NCI-H146 (cell line): ENCODE measurements around the gene NIT1.
A peak's percentile ranks its signal among the peaks of the same experiment; 100 is the strongest.
"Not testable (repeated sequence)": the region's sequence is repeated elsewhere in the genome, so short reads cannot be mapped to it uniquely, and the experiment has no call there.

ENCODE experiments used
- DNase-seq: peaks from one replicate; lab custom pipeline; 2025; lab: John Stamatoyannopoulos, UW

NIT1 gene

DNA sequence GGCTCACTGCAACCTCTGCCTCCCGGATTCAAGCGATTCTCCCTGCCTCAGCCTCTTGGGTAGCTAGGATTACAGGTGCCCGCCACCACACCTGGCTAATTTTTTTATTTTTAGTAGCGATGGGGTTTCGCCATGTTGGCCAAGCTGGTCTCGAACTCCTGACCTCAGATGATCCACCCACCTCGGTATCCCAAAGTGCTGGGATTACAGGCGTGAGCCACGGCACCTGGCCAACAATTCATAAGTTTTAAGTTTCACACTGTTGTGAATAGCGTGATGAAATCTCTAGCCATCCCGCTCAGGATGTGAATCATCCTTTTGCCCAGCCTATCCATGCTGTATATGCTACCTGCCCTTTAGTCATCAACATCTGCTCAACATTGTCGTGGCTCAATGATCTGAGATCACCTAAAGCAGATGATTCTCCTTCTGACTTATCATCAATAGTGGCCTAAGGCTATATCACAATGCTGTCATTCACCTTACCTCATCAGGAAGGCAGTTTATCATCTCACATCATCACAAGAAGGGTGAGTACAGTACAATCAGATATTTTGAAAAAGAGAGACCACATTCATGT lies 2.7 kb upstream of the NIT1 start:
- DNase-seq = no peak

DNA sequence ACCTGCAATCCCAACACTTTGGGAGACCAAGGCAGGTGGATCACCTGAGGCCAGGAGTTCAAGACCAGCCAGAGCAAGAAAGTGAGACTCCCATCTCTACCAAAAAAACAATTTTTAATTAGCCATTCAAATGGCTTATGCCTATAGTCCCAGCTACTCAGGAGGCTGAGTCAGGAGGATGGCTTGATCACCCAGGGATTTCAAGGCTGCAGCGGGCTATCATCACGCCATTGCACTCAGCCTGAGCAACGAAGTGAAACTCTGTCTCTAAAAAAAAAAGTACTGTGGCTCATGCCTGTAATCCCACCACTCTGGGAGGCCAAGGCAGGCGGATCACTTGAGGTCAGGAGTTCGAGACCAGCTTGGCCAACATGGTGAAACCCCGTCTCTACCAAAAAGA lies 1.9 kb upstream of the NIT1 start:
- DNase-seq = not testable (repeated sequence)

DNA sequence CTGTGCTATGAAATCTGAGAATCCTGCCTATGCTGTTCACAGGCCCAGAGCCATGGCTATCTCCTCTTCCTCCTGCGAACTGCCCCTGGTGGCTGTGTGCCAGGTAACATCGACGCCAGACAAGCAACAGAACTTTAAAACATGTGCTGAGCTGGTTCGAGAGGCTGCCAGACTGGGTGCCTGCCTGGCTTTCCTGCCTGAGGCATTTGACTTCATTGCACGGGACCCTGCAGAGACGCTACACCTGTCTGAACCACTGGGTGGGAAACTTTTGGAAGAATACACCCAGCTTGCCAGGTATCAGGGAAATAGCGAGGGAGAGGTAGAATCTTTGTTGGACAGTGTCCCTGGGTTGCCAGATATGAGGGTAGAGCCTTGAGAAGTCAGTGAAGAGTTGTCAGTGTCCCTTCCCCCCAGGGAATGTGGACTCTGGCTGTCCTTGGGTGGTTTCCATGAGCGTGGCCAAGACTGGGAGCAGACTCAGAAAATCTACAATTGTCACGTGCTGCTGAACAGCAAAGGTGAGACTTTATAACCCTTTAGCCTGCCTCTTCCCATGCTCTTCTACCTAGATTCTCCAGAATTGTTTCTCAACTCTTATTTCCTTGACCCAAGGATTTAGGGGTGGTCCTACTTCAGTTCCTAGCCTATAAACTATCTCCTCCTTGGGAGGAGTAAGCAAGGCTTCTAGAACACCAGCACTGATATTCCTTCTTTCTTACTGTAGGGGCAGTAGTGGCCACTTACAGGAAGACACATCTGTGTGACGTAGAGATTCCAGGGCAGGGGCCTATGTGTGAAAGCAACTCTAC lies 1.4 kb downstream of the NIT1 start:
- no peak for DNase-seq

DNA sequence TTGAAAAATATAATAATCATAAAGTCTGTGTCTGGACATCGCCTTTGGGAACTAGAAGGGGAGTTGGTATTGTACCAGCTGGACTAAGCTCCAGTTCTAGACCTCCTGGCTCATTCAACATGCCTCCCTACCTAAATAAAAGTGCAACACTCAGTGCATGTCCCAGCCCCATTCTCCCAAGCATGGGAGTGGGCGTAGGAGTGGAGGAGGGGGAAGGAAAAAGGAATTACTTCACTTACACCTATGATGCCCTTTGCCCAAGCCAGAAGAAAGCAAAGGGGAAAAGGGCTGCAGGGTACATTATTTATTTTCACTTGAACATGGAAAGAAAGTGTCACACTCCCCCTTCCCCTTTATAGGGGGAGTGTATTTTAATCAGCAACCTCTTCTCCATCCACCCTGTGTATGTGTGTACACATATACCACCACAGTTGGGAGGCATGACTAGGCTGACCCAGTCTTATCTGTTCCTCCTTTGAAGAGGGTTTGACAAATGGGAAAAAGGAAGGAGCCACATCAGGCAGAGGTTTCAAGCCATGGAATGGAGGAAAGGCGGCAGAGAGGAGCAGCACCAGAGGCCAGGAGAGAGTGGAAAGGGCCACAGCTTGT lies 3.2 kb downstream of the NIT1 start:
- no peak for DNase-seq

DNA sequence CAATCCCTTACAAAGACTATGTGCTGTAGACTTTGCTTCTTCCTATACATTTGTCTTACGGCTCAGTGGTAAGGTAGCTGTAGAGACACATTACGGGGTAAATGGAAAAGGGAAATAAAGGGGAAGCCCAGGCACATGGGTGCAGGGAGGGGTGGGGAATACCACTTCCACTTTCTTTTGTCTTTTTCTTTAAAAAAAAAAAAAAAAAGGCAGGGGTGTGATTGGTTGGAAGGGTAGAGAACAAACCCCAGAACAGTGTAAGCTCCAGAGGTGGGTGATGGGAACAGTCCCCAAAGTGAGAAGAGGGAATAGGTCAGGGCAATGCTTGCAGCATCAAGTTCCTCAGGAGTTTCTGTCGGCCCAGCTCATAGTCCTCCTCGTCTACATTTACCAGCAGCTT lies 3.9 kb downstream of the NIT1 start:
- DNase-seq = no peak

GRCh38 chr1:161122967-161123366 lies 5.1 kb downstream of the NIT1 start:
- no peak for DNase-seq

GRCh38 chr1:161127649-161128048 lies 9.7 kb downstream of the NIT1 start:
- no peak for DNase-seq

- DNase-seq = no peak
Observed at GRCh38 chr1:161128591-161129420, 10.9 kb downstream of the NIT1 start.

DNA sequence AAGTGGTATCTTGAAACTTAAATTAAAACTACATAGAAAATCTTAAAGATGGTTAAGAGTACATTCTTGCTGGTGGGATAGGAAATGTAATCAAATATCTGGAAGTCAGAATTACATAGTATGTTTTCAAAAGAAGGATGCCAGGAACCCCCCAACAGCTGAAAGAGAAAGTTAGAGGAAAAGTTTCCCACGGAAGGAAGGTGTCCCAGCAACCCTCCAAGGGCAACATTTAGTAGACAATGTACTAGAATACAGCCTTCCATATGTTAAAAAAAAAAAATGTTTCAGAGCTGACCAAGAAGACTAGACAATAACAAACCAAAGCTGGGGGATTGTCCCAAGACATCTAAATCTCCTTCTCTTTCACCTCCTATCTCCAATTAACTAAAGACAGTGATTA lies 12.4 kb downstream of the NIT1 start:
- no peak for DNase-seq

DNA sequence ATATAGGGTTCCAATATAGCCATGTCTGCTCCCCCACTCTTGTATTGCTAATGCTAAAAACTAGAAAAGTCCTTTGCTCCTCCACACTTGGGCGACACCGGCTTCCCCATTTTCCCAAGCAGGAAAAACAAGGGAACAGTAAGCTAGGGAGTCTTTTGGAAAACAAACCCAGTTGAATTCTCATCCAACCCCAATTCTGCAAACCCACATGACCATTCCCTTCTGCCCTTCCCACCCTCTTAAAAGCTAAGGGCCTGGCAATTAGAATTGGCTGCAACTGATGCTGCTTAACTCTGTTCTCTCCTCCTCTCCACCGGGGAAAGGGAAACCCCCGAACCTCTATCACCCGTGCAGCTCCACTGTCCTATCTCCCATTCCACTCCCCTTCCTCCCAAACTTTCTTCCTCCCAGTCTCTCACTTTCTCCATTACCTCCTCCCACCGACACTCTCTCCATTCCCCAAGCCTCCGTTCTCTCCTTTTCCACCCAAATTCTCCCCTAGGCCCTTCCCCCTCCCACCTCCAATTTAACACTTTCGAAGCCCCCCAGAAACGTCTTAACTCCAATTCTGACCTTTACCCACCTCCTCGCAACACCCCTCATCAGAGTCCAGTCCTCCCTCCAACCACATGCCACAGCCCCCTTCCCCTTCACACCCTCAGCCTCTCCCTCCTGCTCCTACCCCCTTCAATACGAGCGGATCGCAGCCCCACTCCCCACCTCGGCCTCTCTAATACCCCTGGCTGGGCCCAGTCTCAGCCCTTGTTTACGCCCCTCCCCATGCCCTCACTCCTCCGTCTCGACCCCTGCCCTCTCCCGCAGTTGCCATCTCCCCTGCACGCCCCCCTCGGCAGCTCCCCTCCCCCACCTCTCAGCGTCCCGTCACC lies 13.9 kb downstream of the NIT1 start:
- DNase-seq = no peak

GRCh38 chr1:161132410-161133219 lies 14.7 kb downstream of the NIT1 start, which contains the start of gene DEDD:
TSS of gene DEDD (minus strand) at chr1:161132667. CDS start at chr1:161124462, 8,205 bp downstream.
- peak; percentile 96 for DNase-seq

DNA sequence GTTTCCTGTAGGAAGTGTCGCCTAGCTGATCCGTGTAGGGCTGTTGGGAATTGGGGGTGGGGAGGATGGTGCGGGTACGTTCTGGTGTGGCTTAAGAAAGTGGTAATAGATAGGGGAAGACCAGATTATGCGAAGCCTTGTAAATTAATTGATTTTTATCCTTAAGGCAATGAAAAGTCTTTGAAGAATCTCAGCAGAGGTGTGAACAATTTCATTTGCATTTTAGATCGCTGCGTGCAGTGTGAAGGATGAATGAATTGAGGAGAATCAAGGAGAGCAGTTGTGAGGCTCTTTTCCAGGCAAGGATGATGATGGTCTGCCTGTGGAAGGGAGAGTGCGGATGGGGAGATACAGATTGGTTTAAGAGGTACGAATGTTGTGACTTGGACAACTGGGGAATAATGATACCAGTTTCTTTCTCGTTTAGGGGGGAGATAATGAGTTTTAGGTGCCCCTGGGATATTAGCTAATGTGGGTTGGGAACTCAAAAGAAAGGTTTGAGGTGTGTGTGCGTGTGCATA lies 15.4 kb downstream of the NIT1 start:
- DNase-seq = peak; percentile 19

- no peak for DNase-seq
Observed at GRCh38 chr1:161137881-161138280, 20.0 kb downstream of the NIT1 start.

DNA sequence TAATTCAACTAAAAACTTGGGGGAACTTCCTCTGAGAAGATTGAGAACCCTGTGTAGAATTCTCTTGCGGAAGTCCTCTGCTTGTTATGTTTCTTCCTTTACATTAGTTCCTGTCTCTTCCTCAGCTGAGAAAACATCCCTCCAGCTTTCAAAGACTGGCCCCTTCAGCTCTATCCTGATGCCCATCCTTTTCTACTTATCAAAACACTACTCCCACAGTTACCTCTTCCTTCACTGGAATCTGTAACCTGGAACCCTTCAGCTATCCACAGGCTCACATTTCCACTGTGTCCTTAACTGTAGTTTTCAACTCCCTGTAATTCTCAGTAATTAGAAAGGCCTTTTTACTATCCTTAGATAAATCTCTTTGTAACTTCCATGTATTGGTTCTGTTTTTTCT lies 20.5 kb downstream of the NIT1 start:
- no peak for DNase-seq

DNA sequence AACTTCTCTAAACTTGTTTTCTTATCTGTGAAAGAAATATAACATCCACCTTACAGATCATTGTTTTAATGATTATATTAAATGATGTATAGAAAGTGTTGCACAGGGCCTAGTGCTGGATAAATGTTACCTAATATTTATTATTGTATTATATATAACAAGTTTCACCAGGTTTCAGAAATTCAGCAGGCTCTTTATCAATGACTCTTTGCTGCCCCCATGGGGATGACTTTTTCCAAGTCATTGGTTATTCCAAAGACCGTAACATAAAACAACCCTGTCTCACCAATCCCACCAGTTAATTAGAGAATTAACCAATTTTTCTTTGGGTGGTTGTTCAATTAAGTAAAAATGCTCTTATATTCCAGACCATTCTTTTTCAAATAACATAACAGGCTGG lies 21.9 kb downstream of the NIT1 start:
- DNase-seq = peak; percentile 29

- no peak for DNase-seq
Observed at GRCh38 chr1:161140755-161141400, 23.0 kb downstream of the NIT1 start.

- no peak for DNase-seq
Observed at GRCh38 chr1:161145832-161146231, 27.9 kb downstream of the NIT1 start.

- no peak for DNase-seq
Observed at GRCh38 chr1:161153176-161153575, 35.3 kb downstream of the NIT1 start.

GRCh38 chr1:161153682-161154337 lies 35.9 kb downstream of the NIT1 start, which contains the start of gene UFC1:
TSS of gene UFC1 (plus strand) at chr1:161153978. CDS start at chr1:161153998, 20 bp downstream.
- peak; percentile 90 for DNase-seq
